ENCODE measurements around the gene ADCY9. TPM values are rescaled to one million over a fixed set of nuclear protein-coding genes. Genes with fewer than 3 reads are reported as not detected.
"Not testable (repeated sequence)": the region's sequence is repeated elsewhere in the genome, so short reads cannot be mapped to it uniquely, and the experiment has no call there.

Gene ADCY9
- total and polyA plus RNA-seq, 2 donors (not counting 1 experiment from before 2014, with no cell fraction given): 1.7 to 2.1 TPM

GRCh38 chr16:4153364-4153763, 37.1 kb upstream of the ADCY9 start:
- H3K36me3 ChIP-seq (replicated peaks in 1 of 2; ENCODE audit: control extremely low read depth in 1 of 2, control insufficient read depth in 1 of 2, extremely low read depth in 1 of 2, insufficient read depth in 2 of 2, low read length in 1 of 2); H3K79me2 ChIP-seq (ENCODE audit: control insufficient read depth, insufficient read depth, low read length); H3K4me3 Mint-ChIP-seq; H3K9ac ChIP-seq (ENCODE audit: low read length); H3K9me3 Mint-ChIP-seq (ENCODE audit: insufficient read depth); intact Hi-C loops (cut with micrococcal nuclease); H3K4me3 ChIP-seq (ENCODE audit: control extremely low read depth in 1 of 5, extremely low read depth in 1 of 5, insufficient read depth in 1 of 5, low read depth in 2 of 5, low read length in 4 of 5); H3K4me1 ChIP-seq (ENCODE audit: control insufficient read depth in 2 of 2, insufficient read depth in 2 of 2, low read length in 2 of 2); H4K20me1 ChIP-seq (ENCODE audit: control insufficient read depth, insufficient read depth, low read length, poor library complexity, severe bottlenecking); H2AFZ ChIP-seq (ENCODE audit: insufficient read depth, low read depth, low read length, poor library complexity, severe bottlenecking); H3K27me3 ChIP-seq (replicated peaks in 1 of 4; ENCODE audit: control extremely low read depth in 1 of 4, control insufficient read depth in 3 of 4, insufficient read depth in 4 of 4, low read length in 3 of 4); DNase-seq; H3K4me1 Mint-ChIP-seq; CTCF ChIA-PET; H3K4me2 ChIP-seq (replicated peaks; ENCODE audit: low read depth, low read length, poor library complexity, severe bottlenecking); ATAC-seq (ENCODE audit: low read depth); H3K9me3 ChIP-seq (ENCODE audit: control extremely low read depth in 1 of 3, control insufficient read depth in 2 of 3, insufficient read depth in 1 of 3, low read length in 2 of 3); H3K27me3 Mint-ChIP-seq; POLR2A ChIA-PET; H3K27ac Mint-ChIP-seq; H3K27ac ChIP-seq (ENCODE audit: low read length in 2 of 2): not testable (repeated sequence)
- WGBS (ENCODE audit: insufficient coverage): 88% methylated on average over 7 of the region's 13 CpGs

- POLR2A ChIA-PET: no interaction called here
- TF ChIP-seq CTCF (IDR thresholded peaks at IDR 0.05) (no peak), EZH2 (IDR thresholded peaks at IDR 0.05; ENCODE audit: borderline replicate concordance, insufficient read depth, low read depth, low read length, poor library complexity, severe bottlenecking) (no peak)
- Histone ChIP-seq H3K36me3 (replicated peaks in 1 of 2; ENCODE audit: control extremely low read depth in 1 of 2, control insufficient read depth in 1 of 2, extremely low read depth in 1 of 2, insufficient read depth in 2 of 2, low read length in 1 of 2) (no peaks in the 10 kb centered on the region), H3K27ac (ENCODE audit: low read length in 2 of 2) (no peak overlapping the region), H3K79me2 (ENCODE audit: control insufficient read depth, insufficient read depth, low read length) (no peaks in the 10 kb centered on the region), H3K4me2 (replicated peaks; ENCODE audit: low read depth, low read length, poor library complexity, severe bottlenecking) (no peak overlapping the region), H3K9me3 (ENCODE audit: control extremely low read depth in 1 of 3, control insufficient read depth in 2 of 3, insufficient read depth in 1 of 3, low read length in 2 of 3) (no peaks in the 10 kb centered on the region), H3K27me3 (replicated peaks in 1 of 4; ENCODE audit: control extremely low read depth in 1 of 4, control insufficient read depth in 3 of 4, insufficient read depth in 4 of 4, low read length in 3 of 4) (no peaks in the 10 kb centered on the region), H3K9ac (ENCODE audit: low read length) (no peak overlapping the region), H3K4me3 (ENCODE audit: control extremely low read depth in 1 of 5, extremely low read depth in 1 of 5, insufficient read depth in 1 of 5, low read depth in 2 of 5, low read length in 4 of 5) (no peak overlapping the region), H3K4me1 (ENCODE audit: control insufficient read depth in 2 of 2, insufficient read depth in 2 of 2, low read length in 2 of 2) (no peaks in the 10 kb centered on the region), H4K20me1 (ENCODE audit: control insufficient read depth, insufficient read depth, low read length, poor library complexity, severe bottlenecking) (no peaks in the 10 kb centered on the region), H2AFZ (ENCODE audit: insufficient read depth, low read depth, low read length, poor library complexity, severe bottlenecking) (no peak overlapping the region)
- DNase-seq (no peak), ATAC-seq (ENCODE audit: low read depth) (no peak)
- no peak overlapping the region for H3K27ac Mint-ChIP-seq
- no peaks in the 10 kb centered on the region for H3K27me3 Mint-ChIP-seq
- no peaks in the 10 kb centered on the region for H3K4me1 Mint-ChIP-seq
- H3K9me3 Mint-ChIP-seq (ENCODE audit: insufficient read depth): no peaks in the 10 kb centered on the region
- intact Hi-C loops (cut with micrococcal nuclease): no loop called here
- no peak overlapping the region for H3K4me3 Mint-ChIP-seq
- 91% methylated on average over 4 of the region's 5 CpGs for WGBS (ENCODE audit: insufficient coverage)
- CTCF ChIA-PET: no interaction called here
Observed at GRCh38 chr16:4152267-4152666, 36.0 kb upstream of the ADCY9 start.

All from B cell (primary cell).